ENCODE results near the gene GEMIN7. TPM values are rescaled to one million over a fixed set of nuclear protein-coding genes. Genes with fewer than 3 reads are reported as not detected.

Gene GEMIN7
- total RNA-seq = 15.8 and 19.8 TPM in 2 replicates

GRCh38 chr19:45079063-45079910 is at the start of gene GEMIN7:
GEMIN7 (plus strand) TSS chr19:45079260; CDS start chr19:45090115, 10,855 bp downstream.

GRCh38 chr19:45038931-45039893 is 39.8 kb upstream of the GEMIN7 start, which contains the start of gene CLASRP:
CLASRP (plus strand) TSS chr19:45039045; CDS start chr19:45040213, 1,168 bp downstream.

GRCh38 chr19:45076029-45076850 is 2.8 kb upstream of the GEMIN7 start, which contains the start of gene ZNF296:
ZNF296 (minus strand) TSS chr19:45076478; CDS start chr19:45076373, 105 bp downstream.

GRCh38 chr19:45092747-45093678 is 14.0 kb downstream of the GEMIN7 start, which contains the start of gene PPP1R37:
PPP1R37 (plus strand) TSS chr19:45093179; CDS start chr19:45093326, 147 bp downstream.

Small RNA genes within 50 kb of the gene (small RNA-seq; reads per million reads assigned to genes)
- gene RNU6-611P = not detected

Other genes with a start within 250 kb of the GEMIN7 start
- 29.4 and 35.8 TPM in 2 replicates for gene NECTIN2, start 233.0 kb upstream of the GEMIN7 start, total RNA-seq
- gene TOMM40, start 188.0 kb upstream of the GEMIN7 start, total RNA-seq = 63.2 and 98.5 TPM in 2 replicates
- 13.5 and 152 TPM in 2 replicates for gene APOE, start 173.5 kb upstream of the GEMIN7 start, total RNA-seq
- gene APOC1, start 164.7 kb upstream of the GEMIN7 start, total RNA-seq = 2.3 and 7.3 TPM in 2 replicates
- gene APOC4, start 137.0 kb upstream of the GEMIN7 start, total RNA-seq = not detected in 2 replicates
- not detected in 2 replicates for gene APOC2, start 133.2 kb upstream of the GEMIN7 start, total RNA-seq
- gene CLPTM1, start 123.9 kb upstream of the GEMIN7 start, total RNA-seq = 53.3 and 77.0 TPM in 2 replicates
- gene RELB, start 77.8 kb upstream of the GEMIN7 start, total RNA-seq = 7.3 and 11.3 TPM in 2 replicates
- gene CLASRP, start 40.2 kb upstream of the GEMIN7 start, total RNA-seq = 16.9 and 23.9 TPM in 2 replicates
- gene ZNF296, start 2.8 kb upstream of the GEMIN7 start, total RNA-seq = 0.20 TPM in 1 of 2 replicates, not detected in the other
- gene PPP1R37, start 13.9 kb downstream of the GEMIN7 start, total RNA-seq = 23.5 and 28.0 TPM in 2 replicates
- gene NKPD1, start 81.7 kb downstream of the GEMIN7 start, total RNA-seq = 0.39 and 1.1 TPM in 2 replicates
- 2.5 and 6.2 TPM in 2 replicates for gene TRAPPC6A, start 99.0 kb downstream of the GEMIN7 start, total RNA-seq
- gene BLOC1S3, start 99.5 kb downstream of the GEMIN7 start, total RNA-seq = 4.4 and 6.6 TPM in 2 replicates
- 0.20 TPM in 1 of 2 replicates, not detected in the other for gene EXOC3L2, start 166.1 kb downstream of the GEMIN7 start, total RNA-seq
- gene MARK4, start 172.0 kb downstream of the GEMIN7 start, total RNA-seq = 12.1 TPM in 2 replicates
- under 0.01 TPM in 1 of 2 replicates, not detected in the other for gene CKM, start 243.6 kb downstream of the GEMIN7 start, total RNA-seq

Measured in subcutaneous preadipocyte (primary cell).